Panc1 (cell line): Measurements from ENCODE around the gene RAMP1. TPM values are rescaled to one million over a fixed set of nuclear protein-coding genes. Genes with fewer than 3 reads are reported as not detected.

Source experiments
- ATAC-seq: fragments of 200-7000 bp; cut with Tn5 transposase; 2 replicates; pipeline ENCODE4 v1.9.1; 2020; ENCODE audit warnings: mild to moderate bottlenecking, moderate library complexity
- BruUV-seq: library from RNA; stranded (reverse); fragments of 400-500 nt; replicated peaks from 2 replicates; lab custom pipeline; 2021; lab: Mats Ljungman, UMichigan
- CTCF ChIA-PET: fragments of 300-600 bp; sonication (Branson Sonifier 250); formaldehyde crosslinking; loops from one replicate; lab custom pipeline; 2022; ENCODE audit warnings: antibody characterized with exemption; lab: Charles Lee
- POLR2A ChIA-PET: fragments of 300-600 bp; sonication (Branson Sonifier 250); formaldehyde crosslinking; loops from one replicate; lab custom pipeline; 2022; ENCODE audit warnings: antibody characterized with exemption; lab: Charles Lee
- DNase-seq: peaks from one replicate; pipeline ENCODE4 v3.0.0-alpha.2; 2010; ENCODE audit warnings: low read depth, low spot score
- H3K27ac ChIP-seq: 2 replicates; pipeline ENCODE4 v1.5.1; 2011; ENCODE audit warnings: mild to moderate bottlenecking, low read length, inconsistent platforms
- H3K27me3 ChIP-seq: fragments of 200-500 bp; sonication (Bioruptor generic); 2 replicates; pipeline ENCODE4 v1.6.0; 2014; ENCODE audit warnings: low read length, inconsistent platforms; ENCODE audit not compliant: control insufficient read depth, insufficient read depth
- H3K36me3 ChIP-seq: fragments of 200-500 bp; sonication (Bioruptor generic); 2 replicates; pipeline ENCODE4 v1.5.1; 2014; ENCODE audit warnings: inconsistent platforms, mild to moderate bottlenecking, low read length, moderate library complexity; ENCODE audit not compliant: control insufficient read depth, insufficient read depth
- H3K4me1 ChIP-seq: 2 replicates; pipeline ENCODE4 v1.5.1; 2011; ENCODE audit warnings: inconsistent platforms, mild to moderate bottlenecking, low read length, moderate library complexity; ENCODE audit not compliant: control insufficient read depth, insufficient read depth
- H3K4me3 ChIP-seq, 2 experiments: 2 replicates each; pipeline ENCODE4 v1.5.1; 2011 to 2012; ENCODE audit warnings: low read depth in 2 of 2, low read length in 2 of 2, mild to moderate bottlenecking in 2 of 2, inconsistent platforms in 1 of 2, moderate library complexity in 1 of 2
- H3K9me3 ChIP-seq: fragments of 200-500 bp; sonication (Bioruptor generic); 2 replicates; pipeline ENCODE4 v1.5.1; 2014; ENCODE audit warnings: low read depth, mild to moderate bottlenecking, inconsistent platforms, low read length, moderate library complexity; ENCODE audit not compliant: control insufficient read depth, insufficient read depth
- CTCF ChIP-seq: fragments of 450-650 bp; IDR thresholded peaks from 2 replicates; pipeline ENCODE4 v1.5.1; 2017; ENCODE audit warnings: mild to moderate bottlenecking
- POLR2AphosphoS5 ChIP-seq: IDR thresholded peaks from 2 replicates; pipeline ENCODE4 v1.6.1; 2012; ENCODE audit warnings: mild to moderate bottlenecking, low read depth, low read length, moderate library complexity
- REST ChIP-seq, 2 experiments: IDR thresholded peaks; 2 replicates each; pipeline ENCODE4 v1.6.1; 2011 to 2012; ENCODE audit warnings: low read depth in 2 of 2, control low read depth in 1 of 2, low read length in 1 of 2, mild to moderate bottlenecking in 1 of 2, moderate library complexity in 1 of 2; ENCODE audit not compliant: insufficient read depth in 1 of 2
- SIN3A ChIP-seq: IDR thresholded peaks from 2 replicates; pipeline ENCODE4 v1.6.1; 2012; ENCODE audit warnings: low read depth, mild to moderate bottlenecking, low read length, moderate library complexity, borderline replicate concordance; ENCODE audit not compliant: insufficient read depth
- TCF7L2 ChIP-seq: IDR thresholded peaks from 2 replicates; pipeline ENCODE4 v1.6.1; 2011; ENCODE audit warnings: mild to moderate bottlenecking, low read depth, low read length, inconsistent platforms
- in situ Hi-C: cut with HindIII; loops from 2 replicates; pipeline ENCODE4 v1.10.0; 2016; ENCODE audit warnings: low sequenced_read_pairs, low pct_unique_long_range_greater_than_20kb
- intact Hi-C: fragments of 100-400 bp; cut with micrococcal nuclease; formaldehyde crosslinking; loops from one replicate; pipeline ENCODE4 v1.10.0; 2022; ENCODE audit not compliant: unreplicated experiment
- total RNA-seq: library from RNA; stranded (reverse); gene quantifications from one replicate; pipeline ENCODE4 v1.2.1, GENCODE V29; 2021; ENCODE audit not compliant: unreplicated experiment

Gene RAMP1
- total RNA-seq, 1 experiment from 2014 or later = 17.6 TPM

GRCh38 chr2:237883951-237884446 lies 24.6 kb downstream of the RAMP1 start:
- Histone ChIP-seq H3K36me3 (no peaks in the 10 kb centered on the region), H3K4me3 (no peak overlapping the region), H3K27me3 (no peaks in the 10 kb centered on the region), H3K4me1 (peaks cover 3% of the 10 kb centered on the region), H3K27ac (no peak overlapping the region), H3K9me3 (no peaks in the 10 kb centered on the region)
- no TSS peak for BruUV-seq
- CTCF ChIA-PET = no interaction called here
- ATAC-seq (no peak), DNase-seq (no peak)
- intact Hi-C loops (no loop called here), in situ Hi-C loops (no loop called here)
- no peak for TF ChIP-seq CTCF
- no peak for TF ChIP-seq SIN3A
- TF ChIP-seq POLR2AphosphoS5 = no peak
- TF ChIP-seq REST (IDR thresholded peaks at IDR 0.05; ENCODE audit: insufficient read depth in 1 of 2, low read depth in 2 of 2, low read length in 1 of 2) = no peak
- no peak for TF ChIP-seq TCF7L2
- POLR2A ChIA-PET = no interaction called here

GRCh38 chr2:237884681-237885080 lies 25.3 kb downstream of the RAMP1 start:
- ChIA-PET CTCF (no interaction called here), POLR2A (no interaction called here)
- ATAC-seq = no peak
- no TSS peak for BruUV-seq
- Histone ChIP-seq H3K9me3 (no peaks in the 10 kb centered on the region), H3K4me3 (no peak overlapping the region), H3K27ac (no peak overlapping the region), H3K4me1 (no peaks in the 10 kb centered on the region), H3K27me3 (no peaks in the 10 kb centered on the region), H3K36me3 (no peaks in the 10 kb centered on the region)
- intact Hi-C loops = no loop called here
- TF ChIP-seq SIN3A (no peak), CTCF (no peak), REST (IDR thresholded peaks at IDR 0.05; ENCODE audit: insufficient read depth in 1 of 2, low read depth in 2 of 2, low read length in 1 of 2) (no peak), TCF7L2 (no peak), POLR2AphosphoS5 (no peak)
- DNase-seq = no peak
- in situ Hi-C loops = no loop called here
